ENCODE measurements around the gene FBXO33.

FBXO33 gene

GRCh38 chr14:39430762-39431415 lies 1.3 kb downstream of the FBXO33 start:
- no peak for DNase-seq

DNA sequence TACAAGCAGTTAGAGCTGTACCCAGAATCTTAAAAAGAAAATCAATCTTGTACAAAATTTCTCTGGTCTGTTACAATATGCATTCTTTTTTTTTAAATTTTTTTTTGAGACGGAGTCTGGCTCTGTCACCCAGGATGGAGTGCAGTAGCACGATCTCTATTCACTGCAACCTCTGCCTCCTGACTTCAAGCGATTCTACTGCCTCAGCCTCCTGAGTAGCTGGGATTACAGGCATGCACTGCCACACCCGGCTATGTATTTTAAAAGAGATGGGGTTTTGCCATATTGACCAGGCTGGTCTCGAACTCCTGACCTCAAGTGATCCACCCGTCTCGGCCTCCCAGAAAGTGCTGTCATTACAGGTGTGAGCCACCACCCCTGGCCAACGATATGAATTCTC lies 4.1 kb downstream of the FBXO33 start:
- no peak for DNase-seq

DNA sequence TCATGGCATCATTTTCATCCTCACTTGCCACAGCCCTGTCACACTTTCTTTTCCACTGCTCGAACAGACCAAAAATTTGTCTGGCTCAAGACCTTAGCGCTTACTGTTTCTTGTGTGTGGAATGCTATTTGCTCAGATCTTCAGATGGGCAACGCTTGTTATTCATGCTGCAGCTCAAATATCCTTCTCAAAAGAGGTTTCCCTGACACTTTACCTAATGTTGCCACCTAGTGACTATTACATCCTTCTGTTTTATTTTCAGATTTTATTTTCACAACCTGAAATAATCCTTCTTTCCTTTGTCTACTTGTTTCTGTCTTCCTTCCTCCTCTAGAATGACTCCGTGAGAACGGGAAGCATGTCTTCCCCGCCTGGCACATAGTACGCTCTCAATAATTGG lies 5.6 kb downstream of the FBXO33 start:
- DNase-seq = no peak

DNA sequence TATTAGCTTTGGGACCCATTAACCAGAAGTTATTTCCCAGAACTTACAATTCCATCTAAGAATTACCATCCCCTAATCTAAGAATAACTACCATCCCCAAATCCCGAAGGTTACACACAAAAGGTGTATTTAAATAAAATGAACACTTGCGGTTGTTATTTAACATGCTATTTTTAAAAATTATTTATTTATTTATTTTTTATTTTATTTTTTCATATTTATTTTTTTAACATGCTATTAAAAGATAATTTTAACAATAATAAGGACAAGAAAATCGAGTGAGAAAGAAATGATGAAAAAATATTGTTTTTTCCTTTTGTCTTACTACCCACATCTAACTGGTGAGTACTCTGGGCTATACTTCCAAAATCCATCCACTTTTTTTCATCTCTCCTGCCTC lies 6.3 kb downstream of the FBXO33 start:
- DNase-seq = no peak

DNA sequence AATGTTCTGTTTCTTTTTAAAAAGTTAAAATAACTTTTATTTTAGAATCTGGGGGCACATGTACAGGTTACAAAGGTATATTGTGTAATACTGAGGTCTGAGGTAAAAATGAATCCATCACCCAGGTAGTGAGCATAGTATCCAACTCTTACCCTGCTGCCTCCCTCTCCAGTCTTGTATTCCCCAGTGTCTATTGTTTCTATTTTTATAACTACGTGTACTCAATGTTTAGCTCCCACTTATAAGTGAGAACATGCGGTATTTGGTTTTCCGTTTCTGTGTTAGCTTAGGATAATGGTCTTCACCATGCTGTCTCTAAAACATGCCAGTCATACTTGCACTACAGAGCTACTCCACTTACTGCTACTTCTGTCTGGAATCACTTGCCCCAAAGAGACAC lies 8.4 kb downstream of the FBXO33 start:
- DNase-seq = no peak

DNA sequence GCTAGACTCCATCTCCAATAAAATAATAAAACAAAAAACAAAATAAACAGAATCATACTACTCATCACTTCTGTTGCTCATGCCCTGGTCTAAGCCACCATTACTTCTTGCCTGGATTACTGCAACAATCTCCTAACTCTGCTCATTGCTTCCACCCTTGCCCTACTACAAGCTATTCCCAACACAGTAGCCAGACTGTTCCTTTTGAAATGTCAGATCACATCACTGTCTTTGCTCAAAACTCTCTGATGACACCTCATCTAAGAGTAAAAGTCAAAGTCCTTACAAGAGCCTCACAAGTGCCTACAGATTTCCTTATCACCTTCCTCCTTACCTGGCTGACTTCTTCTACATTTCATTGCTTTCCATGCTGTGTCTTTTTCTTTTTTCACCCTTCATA lies 10.0 kb downstream of the FBXO33 start:
- DNase-seq = no peak

GRCh38 chr14:39419272-39419671 lies 13.0 kb downstream of the FBXO33 start:
- DNase-seq = no peak

GRCh38 chr14:39417014-39417413 lies 15.2 kb downstream of the FBXO33 start:
- no peak for DNase-seq

DNA sequence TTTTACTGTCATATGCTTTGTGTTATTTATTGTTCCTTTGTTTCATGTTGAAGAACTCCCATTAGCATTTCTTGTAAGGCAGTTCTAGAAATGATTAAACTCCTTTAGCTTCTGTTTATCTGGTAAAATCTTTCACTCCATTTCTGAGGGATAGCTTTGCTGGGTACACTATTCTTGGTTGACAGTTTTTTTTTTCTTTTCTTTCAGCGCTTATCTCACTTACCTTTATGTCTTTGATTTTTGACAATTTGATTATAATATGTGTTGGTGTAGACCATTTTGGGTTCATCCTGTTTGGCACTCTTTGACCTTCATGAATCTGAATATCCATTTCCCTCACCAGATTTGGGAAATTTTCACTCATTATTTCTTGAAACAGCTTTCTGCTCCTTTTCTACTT lies 16.2 kb downstream of the FBXO33 start:
- DNase-seq = no peak

- DNase-seq = no peak
Observed at GRCh38 chr14:39406560-39406959, 25.7 kb downstream of the FBXO33 start.

DNA sequence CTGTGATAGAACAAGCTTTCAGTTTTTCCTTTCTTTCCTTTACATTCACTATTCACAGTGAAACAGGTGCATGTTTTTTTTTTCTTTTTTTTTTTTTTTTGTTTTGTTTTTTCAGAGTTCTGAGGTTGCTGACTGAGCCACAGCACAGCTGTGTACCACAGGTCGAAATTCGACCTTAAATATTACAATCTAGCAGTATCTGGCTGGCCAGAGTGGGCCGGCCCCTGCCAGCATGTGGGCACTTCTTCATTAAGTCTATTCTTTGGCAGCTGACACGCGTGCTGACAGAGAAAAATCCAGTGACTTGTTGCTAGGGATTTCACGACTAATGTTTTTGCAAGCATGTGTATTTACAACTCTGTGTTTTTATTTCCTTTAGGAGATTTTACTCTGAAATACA lies 33.9 kb downstream of the FBXO33 start:
- no peak for DNase-seq

DNA sequence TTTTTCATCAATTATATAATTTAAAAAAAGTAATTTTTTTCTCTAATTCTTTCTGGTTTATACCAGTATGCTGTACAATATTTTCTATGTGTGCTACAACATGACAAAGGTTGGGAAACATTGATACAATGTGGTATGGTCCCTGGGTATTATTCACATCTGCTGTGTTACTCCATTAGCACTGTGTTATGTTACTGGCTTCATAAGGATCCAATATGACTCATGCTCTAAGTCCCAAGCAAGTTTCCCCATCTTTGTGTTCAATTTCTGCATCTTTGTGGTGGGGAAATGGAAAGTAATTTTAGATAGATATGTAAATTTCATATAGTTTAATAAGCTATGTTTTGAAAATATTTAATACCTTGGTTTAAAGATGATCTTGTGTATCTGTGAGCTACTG lies 35.8 kb downstream of the FBXO33 start:
- DNase-seq = no peak

DNA sequence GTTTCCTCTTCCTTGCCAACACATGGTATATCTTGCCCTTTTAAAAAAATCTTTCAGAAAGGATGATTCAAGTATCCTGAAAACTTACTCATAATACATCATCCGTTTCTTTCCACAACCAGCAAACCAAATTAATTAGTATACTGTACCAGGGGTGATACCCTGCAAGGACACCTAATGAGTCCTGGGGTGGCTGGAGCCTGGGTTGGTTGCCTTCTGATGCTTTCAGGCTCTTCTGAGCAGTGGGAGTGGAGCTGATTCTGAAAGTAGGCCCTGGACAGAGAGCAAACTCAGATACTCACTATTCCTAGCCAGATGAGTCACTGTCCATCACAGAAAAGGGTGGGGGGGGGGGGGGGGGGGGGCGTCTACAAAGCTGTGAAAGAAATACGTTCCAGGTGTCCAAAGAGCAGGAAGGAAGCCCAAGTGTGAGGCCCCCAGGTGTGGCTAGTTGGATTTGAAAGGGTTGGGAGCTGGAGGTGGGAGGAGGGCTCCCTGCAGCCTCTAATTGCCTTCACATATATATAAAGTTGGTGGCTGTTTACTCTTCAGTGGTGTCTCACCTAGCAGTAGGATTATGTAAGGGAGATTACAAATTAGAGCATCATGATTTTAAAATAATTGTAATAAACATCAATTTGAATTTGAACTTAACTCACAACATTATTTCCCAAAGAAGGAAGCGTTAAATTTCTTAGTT lies 36.5 kb downstream of the FBXO33 start:
- no peak for DNase-seq

- no peak for DNase-seq
Observed at GRCh38 chr14:39393289-39393688, 38.9 kb downstream of the FBXO33 start.

- DNase-seq = no peak
Observed at GRCh38 chr14:39384177-39384576, 48.1 kb downstream of the FBXO33 start.

- DNase-seq = no peak
Observed at GRCh38 chr14:39383741-39384140, 48.5 kb downstream of the FBXO33 start.

GRCh38 chr14:39383026-39383660 lies 49.1 kb downstream of the FBXO33 start:
- no peak for DNase-seq

DNA sequence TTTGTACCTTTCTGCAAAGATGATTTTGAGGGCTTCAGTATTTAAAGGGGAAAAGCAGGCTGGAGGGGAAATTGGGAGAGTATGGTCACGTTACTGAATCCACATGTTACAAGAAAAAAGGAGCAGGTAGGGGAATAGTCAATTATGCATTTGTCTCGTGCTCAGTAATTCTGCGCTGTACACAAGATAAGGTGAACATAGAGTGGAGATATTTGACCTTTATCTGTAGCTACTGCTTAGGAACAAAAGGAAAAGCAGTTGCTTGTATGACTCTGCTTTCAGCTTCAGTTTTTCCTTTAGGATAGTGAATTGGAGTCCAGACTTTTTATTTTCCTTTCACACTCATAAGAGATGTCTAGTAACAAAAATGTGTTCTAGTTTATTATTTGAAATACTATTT lies 49.8 kb downstream of the FBXO33 start:
- DNase-seq = no peak

GRCh38 chr14:39381366-39381765 lies 50.9 kb downstream of the FBXO33 start:
- DNase-seq = no peak

- no peak for DNase-seq
Observed at GRCh38 chr14:39376667-39377403, 55.4 kb downstream of the FBXO33 start.

DNA sequence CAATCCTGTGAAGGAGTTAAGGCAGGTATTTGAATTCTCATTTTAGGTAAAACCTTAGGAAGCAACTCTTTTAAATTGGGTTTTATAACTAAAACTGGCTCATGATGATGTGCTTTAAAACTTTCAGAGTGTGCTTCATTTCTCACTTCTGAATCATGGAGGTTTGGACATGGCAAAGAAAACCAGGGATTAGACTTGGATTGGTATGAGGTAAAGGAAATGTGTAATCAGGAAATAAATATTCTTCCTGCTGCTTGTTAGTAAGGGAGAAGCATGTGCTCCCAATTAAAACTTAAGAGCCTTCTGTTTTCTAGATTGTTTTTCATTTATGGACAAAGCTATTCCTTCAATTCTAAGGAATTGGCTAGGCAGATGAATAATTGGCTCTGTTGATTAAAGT lies 57.4 kb downstream of the FBXO33 start:
- DNase-seq = no peak

DNA sequence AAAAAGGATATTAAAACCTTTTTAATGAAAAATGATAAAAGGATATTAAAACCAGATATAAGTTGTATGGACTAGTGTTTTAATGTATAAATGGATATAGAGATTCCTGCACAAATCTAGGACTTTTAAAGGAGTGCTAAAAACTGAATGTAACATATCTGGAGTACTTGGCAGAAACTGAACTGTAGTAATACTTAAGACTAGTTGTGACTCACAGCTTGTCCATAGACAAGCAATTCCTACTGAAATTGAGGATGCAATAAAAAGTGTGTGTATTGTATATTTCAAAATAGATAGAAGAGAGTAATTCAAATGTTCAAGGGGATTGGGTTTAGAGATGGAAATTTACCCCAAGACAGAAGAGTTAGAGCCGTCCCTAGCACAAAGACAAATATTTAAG lies 59.6 kb downstream of the FBXO33 start:
- DNase-seq = no peak

GRCh38 chr14:39370415-39370814 lies 61.8 kb downstream of the FBXO33 start:
- no peak for DNase-seq

DNA sequence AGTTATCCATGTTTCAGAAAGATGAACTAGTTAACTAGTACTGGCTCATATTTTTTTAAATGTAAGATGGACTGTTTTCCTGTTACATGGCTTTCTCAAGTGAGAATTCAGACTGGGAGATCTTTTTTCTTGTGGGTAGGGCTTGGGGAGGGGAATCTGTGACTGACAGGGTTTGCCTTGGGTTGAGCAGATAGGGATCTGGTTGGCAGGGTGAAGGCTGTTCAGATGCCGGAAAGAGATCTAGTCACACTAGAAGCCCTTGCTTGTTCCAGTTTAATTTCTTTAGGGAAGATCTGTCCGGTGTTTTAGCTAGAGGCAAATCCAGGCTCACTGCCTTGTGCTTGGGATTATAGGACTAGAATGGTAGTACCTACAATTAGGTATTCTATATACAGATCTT lies 63.2 kb downstream of the FBXO33 start:
- no peak for DNase-seq

All from activated effector memory CD4-positive, alpha-beta T cell treated with anti-CD3 and anti-CD28 coated beads, Interleukin-2, amount 50 U/mL, for 16 hours (primary cell).